ENCODE data around the gene JAG2. TPM values are rescaled to one million over a fixed set of nuclear protein-coding genes. Genes with fewer than 3 reads are reported as not detected.

Gene JAG2
- total and polyA plus RNA-seq, 7 donors, result 10.6 to 34.0 (median 25.9) TPM

GRCh38 chr14:105124823-105125222 lies 43.8 kb downstream of the JAG2 start:
- Histone ChIP-seq H3K27ac (no peak overlapping the region), H3K9me3 (peaks cover 9% of the 10 kb centered on the region), H3K36me3 (ENCODE audit: insufficient read depth in 1 of 2, low read depth in 1 of 2) (no peaks in the 10 kb centered on the region), H3K4me1 (no peaks in the 10 kb centered on the region), H3K27me3 (ENCODE audit: insufficient read depth in 3 of 3, low read length in 2 of 3) (peaks cover 0 to 7% (median 5%) of the 10 kb centered on the region in 3 donors), H3K4me3 (no peak overlapping the region)
- ATAC-seq (no peak), DNase-seq (no peak)
- intact Hi-C loops (cut with DNase I), result no loop called here
- TF ChIP-seq, protein P1, sequence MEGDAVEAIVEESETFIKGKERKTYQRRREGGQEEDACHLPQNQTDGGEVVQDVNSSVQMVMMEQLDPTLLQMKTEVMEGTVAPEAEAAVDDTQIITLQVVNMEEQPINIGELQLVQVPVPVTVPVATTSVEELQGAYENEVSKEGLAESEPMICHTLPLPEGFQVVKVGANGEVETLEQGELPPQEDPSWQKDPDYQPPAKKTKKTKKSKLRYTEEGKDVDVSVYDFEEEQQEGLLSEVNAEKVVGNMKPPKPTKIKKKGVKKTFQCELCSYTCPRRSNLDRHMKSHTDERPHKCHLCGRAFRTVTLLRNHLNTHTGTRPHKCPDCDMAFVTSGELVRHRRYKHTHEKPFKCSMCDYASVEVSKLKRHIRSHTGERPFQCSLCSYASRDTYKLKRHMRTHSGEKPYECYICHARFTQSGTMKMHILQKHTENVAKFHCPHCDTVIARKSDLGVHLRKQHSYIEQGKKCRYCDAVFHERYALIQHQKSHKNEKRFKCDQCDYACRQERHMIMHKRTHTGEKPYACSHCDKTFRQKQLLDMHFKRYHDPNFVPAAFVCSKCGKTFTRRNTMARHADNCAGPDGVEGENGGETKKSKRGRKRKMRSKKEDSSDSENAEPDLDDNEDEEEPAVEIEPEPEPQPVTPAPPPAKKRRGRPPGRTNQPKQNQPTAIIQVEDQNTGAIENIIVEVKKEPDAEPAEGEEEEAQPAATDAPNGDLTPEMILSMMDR (IDR thresholded peaks at IDR 0.05), result no peak
- WGBS, 3 donors, result 38 to 60% (median 52%) methylated on average over 5 of the region's 5 CpGs

DNA sequence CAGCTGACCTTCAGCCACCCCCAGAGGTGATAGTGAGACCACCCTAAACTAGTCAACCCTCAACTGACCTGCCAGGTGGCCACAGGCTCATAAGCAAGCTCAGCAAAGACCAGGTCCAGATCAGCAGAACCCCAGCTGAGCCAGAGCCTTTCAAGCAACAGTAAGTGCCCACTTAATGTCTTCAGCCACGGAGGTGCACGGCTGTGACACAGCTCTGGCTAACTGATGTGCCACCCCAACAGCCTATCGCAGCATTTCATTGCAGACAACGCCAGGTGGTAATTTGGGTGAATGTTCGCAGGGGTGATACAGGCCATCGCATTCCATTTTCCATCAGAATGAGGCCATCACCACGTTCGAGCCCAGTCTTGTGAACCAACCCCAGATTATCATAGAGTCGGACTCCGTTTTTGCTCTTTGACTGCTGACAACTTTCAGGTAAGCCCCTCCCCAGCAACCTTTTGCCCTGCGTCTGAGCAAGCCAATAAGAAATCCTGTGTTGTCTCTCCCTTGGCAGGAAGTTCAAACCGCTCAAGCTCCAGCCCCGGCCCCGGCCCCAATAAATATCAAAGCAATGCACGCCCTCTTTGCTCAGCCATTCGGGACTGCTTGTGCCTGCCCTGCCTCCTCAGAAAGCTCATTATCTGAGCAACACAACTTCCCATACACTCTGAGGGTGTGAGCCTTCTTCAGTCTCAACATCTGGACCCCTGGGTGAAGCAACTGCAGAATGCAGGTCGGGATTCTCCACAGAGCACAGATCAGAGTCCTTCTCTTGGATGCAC lies 44.4 kb downstream of the JAG2 start:
- WGBS, 3 donors, result 56 to 67% (median 62%) methylated on average over 17 of the region's 17 CpGs

GRCh38 chr14:105123064-105123665 lies 45.4 kb downstream of the JAG2 start:
- no peak for ATAC-seq

More for the DNA sequence above, 44.4 kb downstream of the JAG2 start:
- intact Hi-C loops (cut with DNase I), result no loop called here
- H3K4me3 ChIP-seq, result no peak overlapping the region
- H3K9me3 ChIP-seq, result peaks cover 9% of the 10 kb centered on the region
- TF ChIP-seq, protein P1 (IDR thresholded peaks at IDR 0.05), result no peak
- no peak for DNase-seq
- peaks cover 0 to 11% (median 7%) of the 10 kb centered on the region in 3 donors for H3K27me3 ChIP-seq (ENCODE audit: insufficient read depth in 3 of 3, low read length in 2 of 3)
- no peaks in the 10 kb centered on the region for H3K4me1 ChIP-seq
- no peak for ATAC-seq
- H3K27ac ChIP-seq, result no peak overlapping the region
- H3K36me3 ChIP-seq (ENCODE audit: insufficient read depth in 1 of 2, low read depth in 1 of 2), result no peaks in the 10 kb centered on the region

GRCh38 chr14:105120056-105120455 lies 48.5 kb downstream of the JAG2 start:
- Histone ChIP-seq H3K4me3 (no peak overlapping the region), H3K27ac (no peak overlapping the region), H3K27me3 (ENCODE audit: insufficient read depth in 3 of 3, low read length in 2 of 3) (peaks cover 0 to 11% (median 7%) of the 10 kb centered on the region in 3 donors), H3K36me3 (ENCODE audit: insufficient read depth in 1 of 2, low read depth in 1 of 2) (no peaks in the 10 kb centered on the region), H3K4me1 (no peaks in the 10 kb centered on the region), H3K9me3 (peaks cover 9% of the 10 kb centered on the region)
- intact Hi-C loops (cut with DNase I), result no loop called here
- TF ChIP-seq, protein P1 (IDR thresholded peaks at IDR 0.05), result no peak
- no peak for ATAC-seq
- DNase-seq, result no peak
- 79 to 82% (median 79%) methylated on average over 6 of the region's 6 CpGs for WGBS, 3 donors

More at GRCh38 chr14:105123064-105123665, 45.4 kb downstream of the JAG2 start:
- WGBS, 3 donors, result 81 to 92% (median 86%) methylated on average over 5 of the region's 5 CpGs
- no peaks in the 10 kb centered on the region for H3K4me1 ChIP-seq
- no peaks in the 10 kb centered on the region for H3K36me3 ChIP-seq (ENCODE audit: insufficient read depth in 1 of 2, low read depth in 1 of 2)
- peaks cover 9% of the 10 kb centered on the region for H3K9me3 ChIP-seq
- no peak overlapping the region for H3K4me3 ChIP-seq
- TF ChIP-seq, protein P1 (IDR thresholded peaks at IDR 0.05), result no peak
- intact Hi-C loops (cut with DNase I), result no loop called here
- no peak for DNase-seq
- H3K27ac ChIP-seq, result no peak overlapping the region
- peaks cover 0 to 11% (median 7%) of the 10 kb centered on the region in 3 donors for H3K27me3 ChIP-seq (ENCODE audit: insufficient read depth in 3 of 3, low read length in 2 of 3)
